CD4-positive, alpha-beta T cell treated with Interleukin-6 at 100 ng/mL for 8 hours (primary cell): ENCODE results near the gene SDHAF3.

Experiments used
- DNase-seq: peaks from one replicate; pipeline ENCODE4 v3.0.0-alpha.2; 2020; ENCODE audit warnings: mixed read lengths, low spot score

Gene SDHAF3

GRCh38 chr7:97219237-97219636 is 101.7 kb downstream of the SDHAF3 start:
- no peak for DNase-seq

DNA sequence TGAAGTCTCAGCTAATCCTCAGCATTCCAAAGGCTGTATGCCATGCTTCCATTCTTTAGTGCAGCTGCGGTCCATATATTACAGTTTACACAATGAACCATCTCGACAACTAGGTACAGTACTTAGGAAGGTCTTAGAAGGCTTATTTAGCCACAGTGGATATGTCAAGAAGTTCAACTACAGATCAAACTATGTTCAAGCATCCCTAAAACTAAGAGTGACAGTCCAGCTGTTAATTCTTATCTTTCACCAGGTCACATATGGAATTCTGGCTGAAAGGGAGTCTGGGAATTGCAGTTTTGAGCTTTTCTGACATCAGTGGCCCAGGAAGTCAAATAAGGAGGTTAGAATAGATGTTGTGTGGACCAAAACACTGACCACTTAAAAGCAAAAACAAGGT is 106.8 kb downstream of the SDHAF3 start:
- no peak for DNase-seq

DNA sequence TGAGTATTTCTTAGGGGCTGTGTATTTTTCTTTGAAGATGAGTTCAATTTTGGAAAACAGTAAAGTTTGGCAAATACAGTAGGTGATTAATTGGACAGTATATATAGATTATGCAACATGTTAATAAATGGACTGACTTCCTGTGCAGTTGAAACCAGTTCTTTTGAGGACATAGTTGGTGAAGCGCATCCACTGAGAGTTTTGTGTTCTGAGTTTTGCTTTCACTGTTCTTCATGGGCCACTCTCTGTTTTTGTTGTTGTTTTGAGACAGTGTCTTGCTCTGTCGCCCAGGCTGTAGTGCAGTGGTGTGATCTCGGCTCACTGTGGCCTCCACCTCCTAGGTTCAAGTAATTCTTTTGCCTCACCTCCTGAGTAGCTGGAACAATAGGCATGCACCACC is 109.0 kb downstream of the SDHAF3 start:
- no peak for DNase-seq
